ENCODE data around the gene GET4. TPM values are rescaled to one million over a fixed set of nuclear protein-coding genes. Genes with fewer than 3 reads are reported as not detected.

Gene GET4
- total RNA-seq, 4 donors from 2014 or later = 29.7 to 93.3 (median 56.8) TPM

DNA sequence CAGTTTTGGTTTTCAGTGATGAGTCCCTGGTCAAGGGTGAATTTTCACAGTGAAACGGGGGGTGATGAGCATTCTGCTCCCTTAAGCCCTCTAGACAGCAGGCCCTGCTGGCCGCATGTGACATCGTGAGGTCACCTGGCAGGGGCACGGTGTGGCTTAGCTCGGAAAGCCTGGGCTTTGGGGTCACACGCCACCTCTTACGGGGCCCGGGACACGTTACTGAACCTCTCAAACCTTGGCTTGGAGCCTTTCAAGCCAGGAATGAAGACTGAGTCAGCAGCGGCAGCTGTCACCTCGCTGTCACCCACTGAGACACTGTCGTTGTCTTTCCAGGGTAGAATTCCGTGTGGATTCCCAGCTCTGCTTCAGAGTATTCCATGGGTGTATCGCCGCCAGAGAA, 4.1 kb downstream of the GET4 start:
- H3K27ac ChIP-seq = no peak overlapping the region
- peaks cover 0 to 26% (median 5%) of the 10 kb centered on the region in 4 donors for H3K4me1 ChIP-seq

DNA sequence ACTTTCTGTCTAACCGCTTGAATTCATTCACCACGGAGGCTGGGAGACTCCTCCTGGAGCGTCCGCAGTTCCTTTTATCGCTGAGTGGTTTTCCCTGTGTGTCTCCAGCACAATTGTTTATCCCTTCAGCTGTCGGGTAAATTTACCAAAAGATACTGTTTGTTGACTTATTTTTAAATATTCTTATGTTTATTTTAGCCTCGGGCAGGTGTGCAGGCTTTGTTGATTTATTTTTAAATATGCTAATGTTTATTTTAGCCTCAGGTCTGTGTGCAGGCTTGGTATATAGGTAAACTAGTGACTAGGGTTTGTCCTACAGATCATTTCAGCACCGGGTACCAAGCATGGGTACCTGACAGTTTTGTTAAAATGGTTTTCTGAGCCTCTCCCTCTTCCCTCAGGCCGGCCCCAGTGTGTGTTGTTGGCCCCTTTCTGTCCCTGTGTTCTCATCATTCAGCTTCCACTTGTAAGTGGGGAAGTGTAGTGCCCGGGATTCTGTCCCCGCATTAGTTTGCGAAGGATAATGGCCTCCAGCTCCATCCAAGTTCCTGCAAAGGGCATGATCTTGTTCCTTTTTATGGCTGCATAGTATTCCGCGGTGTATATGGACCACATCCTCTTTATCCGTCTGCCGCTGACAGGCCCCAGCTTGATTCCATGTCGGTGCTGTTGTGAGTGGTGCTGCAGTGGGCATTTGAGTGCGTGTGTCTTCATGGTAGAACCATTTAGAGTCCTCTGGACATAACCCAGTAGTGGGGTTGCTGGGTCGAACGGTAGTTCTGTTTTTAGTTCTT, 5.3 kb downstream of the GET4 start:
- Histone ChIP-seq H3K4me1 (peaks cover 0 to 22% (median 5%) of the 10 kb centered on the region in 4 donors), H3K4me3 (no peak overlapping the region), H3K9me3 (no peaks in the 10 kb centered on the region), H3K27me3 (no peaks in the 10 kb centered on the region), H3K36me3 (peaks cover 0 to 19% (median 0%) of the 10 kb centered on the region in 3 donors), H3K27ac (no peak overlapping the region)
- no peak for TF ChIP-seq POLR2A (IDR thresholded peaks at IDR 0.05)
- TF ChIP-seq, protein P1, sequence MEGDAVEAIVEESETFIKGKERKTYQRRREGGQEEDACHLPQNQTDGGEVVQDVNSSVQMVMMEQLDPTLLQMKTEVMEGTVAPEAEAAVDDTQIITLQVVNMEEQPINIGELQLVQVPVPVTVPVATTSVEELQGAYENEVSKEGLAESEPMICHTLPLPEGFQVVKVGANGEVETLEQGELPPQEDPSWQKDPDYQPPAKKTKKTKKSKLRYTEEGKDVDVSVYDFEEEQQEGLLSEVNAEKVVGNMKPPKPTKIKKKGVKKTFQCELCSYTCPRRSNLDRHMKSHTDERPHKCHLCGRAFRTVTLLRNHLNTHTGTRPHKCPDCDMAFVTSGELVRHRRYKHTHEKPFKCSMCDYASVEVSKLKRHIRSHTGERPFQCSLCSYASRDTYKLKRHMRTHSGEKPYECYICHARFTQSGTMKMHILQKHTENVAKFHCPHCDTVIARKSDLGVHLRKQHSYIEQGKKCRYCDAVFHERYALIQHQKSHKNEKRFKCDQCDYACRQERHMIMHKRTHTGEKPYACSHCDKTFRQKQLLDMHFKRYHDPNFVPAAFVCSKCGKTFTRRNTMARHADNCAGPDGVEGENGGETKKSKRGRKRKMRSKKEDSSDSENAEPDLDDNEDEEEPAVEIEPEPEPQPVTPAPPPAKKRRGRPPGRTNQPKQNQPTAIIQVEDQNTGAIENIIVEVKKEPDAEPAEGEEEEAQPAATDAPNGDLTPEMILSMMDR (IDR thresholded peaks at IDR 0.05) = no peak
- DNase-seq = no peak

More for the DNA sequence above, 4.1 kb downstream of the GET4 start:
- TF ChIP-seq, protein P1 (IDR thresholded peaks at IDR 0.05) = no peak
- TF ChIP-seq POLR2A (IDR thresholded peaks at IDR 0.05) = no peak
- no peaks in the 10 kb centered on the region for H3K9me3 ChIP-seq
- peaks cover 0 to 10% (median 0%) of the 10 kb centered on the region in 3 donors for H3K36me3 ChIP-seq
- no peak for DNase-seq
- no peaks in the 10 kb centered on the region for H3K27me3 ChIP-seq
- no peak overlapping the region for H3K4me3 ChIP-seq

DNA sequence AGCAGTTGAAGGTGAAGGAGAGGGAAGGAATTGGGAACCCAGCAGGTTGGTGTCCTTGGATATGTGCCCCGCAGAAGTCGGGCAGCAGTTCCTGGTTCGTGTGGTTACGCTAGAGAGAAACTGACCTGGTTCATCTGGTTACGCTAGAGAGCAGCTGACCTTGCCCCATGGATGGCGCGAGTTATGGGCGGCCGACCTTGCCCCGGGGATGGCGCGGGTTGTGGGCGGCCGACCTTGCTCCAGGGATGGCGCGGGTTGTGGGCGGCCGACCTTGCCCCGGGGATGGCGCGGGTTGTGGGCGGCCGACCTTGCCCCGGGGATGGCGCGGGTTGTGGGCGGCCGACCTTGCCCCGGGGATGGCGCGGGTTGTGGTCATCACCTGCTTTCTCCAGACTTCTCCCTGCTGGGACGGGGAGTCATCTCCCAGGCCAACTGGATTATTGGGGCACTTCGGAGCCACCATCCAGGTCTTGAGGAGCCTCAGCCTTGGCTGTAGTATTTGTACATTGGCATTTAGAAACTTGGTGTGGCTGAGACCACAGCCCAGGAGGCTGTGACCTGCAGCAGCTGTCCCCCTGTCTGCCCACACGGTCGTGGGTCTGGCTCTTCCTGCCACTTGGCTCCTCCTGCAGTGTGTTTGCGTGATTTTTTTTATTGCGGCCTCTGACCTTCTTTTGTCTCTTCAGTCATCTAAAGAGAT, 6.1 kb downstream of the GET4 start:
- no peaks in the 10 kb centered on the region for H3K9me3 ChIP-seq
- DNase-seq = no peak
- H3K4me3 ChIP-seq = no peak overlapping the region
- no peak overlapping the region for H3K27ac ChIP-seq
- TF ChIP-seq, protein P1 (IDR thresholded peaks at IDR 0.05) = no peak
- no peak for TF ChIP-seq POLR2A (IDR thresholded peaks at IDR 0.05)
- no peaks in the 10 kb centered on the region for H3K27me3 ChIP-seq
- peaks cover 0 to 27% (median 0%) of the 10 kb centered on the region in 3 donors for H3K36me3 ChIP-seq
- peaks cover 0 to 22% (median 3%) of the 10 kb centered on the region in 4 donors for H3K4me1 ChIP-seq

DNA sequence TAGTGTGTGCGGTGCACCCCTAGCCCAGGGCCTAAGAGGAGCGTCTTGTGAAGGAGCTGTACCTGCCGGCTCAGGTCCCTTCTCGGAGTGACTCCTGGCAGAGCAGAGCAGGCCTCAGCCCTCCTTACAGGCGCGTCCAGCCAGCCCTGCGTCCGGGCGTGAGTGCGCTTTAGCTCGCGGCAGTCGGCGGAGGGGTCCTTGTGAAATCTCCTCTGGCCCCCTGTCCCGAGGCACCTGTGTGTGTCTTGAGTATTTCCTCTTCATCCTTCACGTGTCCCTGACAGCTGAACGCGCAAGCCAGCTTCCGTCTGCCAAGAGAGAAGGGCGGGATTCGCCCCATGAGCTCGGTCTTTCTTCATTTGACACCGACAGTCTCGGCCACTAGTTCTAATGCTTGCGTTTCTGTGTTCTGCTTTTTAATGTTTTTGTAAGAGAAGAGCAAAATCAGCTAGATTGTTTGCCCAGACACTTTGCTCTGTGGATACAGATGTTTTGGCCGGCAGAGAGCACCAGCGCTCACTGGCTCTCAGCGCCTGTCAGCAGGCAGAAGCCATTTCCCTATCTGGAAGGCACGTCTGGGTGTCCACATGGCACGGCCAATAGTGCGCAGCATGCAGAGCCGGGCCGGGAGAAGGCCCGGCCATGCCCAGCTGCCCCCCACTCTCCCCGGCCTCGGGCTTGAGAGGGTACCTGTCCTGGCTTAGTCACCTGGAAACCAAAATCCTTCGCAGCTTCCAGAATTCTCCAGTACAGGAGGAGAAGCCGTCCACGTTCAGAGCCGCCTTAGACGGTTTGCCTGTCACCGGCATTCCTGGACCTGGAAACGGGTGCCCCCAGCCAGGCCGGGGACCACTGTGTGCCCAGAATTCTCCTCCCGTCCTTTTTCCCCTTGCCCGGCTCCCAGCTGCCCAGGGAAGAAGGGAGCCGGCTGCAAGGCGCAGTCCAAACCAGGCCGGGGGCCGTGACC, 7.0 kb downstream of the GET4 start:
- Histone ChIP-seq H3K36me3 (peaks cover 0 to 36% (median 0%) of the 10 kb centered on the region in 3 donors), H3K4me1 (peaks cover 0 to 16% (median 0%) of the 10 kb centered on the region in 4 donors), H3K9me3 (no peaks in the 10 kb centered on the region), H3K27me3 (no peaks in the 10 kb centered on the region), H3K4me3 (no peak overlapping the region), H3K27ac (no peak overlapping the region)
- no peak for DNase-seq
- no peak for TF ChIP-seq POLR2A (IDR thresholded peaks at IDR 0.05)
- TF ChIP-seq, protein P1 (IDR thresholded peaks at IDR 0.05) = no peak
